Activated T-cell treated with anti-CD3 and anti-CD28 coated beads for 1 hour (primary cell): Measurements from ENCODE around the gene SLC35B2.

ENCODE experiments used
- DNase-seq: peaks from one replicate; pipeline ENCODE4 v3.0.0-alpha.2; 2020; ENCODE audit warnings: low read depth

SLC35B2 gene

DNA sequence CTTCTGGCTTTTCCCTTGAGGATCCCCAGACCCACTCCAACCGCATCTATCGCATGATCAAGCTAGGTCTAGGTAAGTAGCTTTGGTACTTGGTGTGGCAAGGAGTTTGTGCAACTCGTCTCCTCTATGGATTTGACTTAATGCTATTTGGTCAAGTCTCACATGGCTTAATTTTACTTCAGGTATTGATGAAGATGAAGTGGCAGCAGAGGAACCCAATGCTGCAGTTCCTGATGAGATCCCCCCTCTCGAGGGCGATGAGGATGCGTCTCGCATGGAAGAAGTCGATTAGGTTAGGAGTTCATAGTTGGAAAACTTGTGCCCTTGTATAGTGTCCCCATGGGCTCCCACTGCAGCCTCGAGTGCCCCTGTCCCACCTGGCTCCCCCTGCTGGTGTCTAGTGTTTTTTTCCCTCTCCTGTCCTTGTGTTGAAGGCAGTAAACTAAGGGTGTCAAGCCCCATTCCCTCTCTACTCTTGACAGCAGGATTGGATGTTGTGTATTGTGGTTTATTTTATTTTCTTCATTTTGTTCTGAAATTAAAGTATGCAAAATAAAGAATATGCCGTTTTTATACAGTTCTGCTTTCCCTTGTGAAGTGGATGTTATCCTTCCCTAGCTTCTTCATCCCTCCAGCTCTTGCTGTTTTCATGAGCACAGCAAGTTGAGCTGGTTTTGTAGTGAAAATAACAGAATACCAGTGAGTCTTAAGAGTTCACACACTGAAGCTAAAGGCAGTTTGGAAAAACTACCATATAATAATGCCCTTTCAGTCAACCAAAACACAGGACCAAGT lies 3.8 kb downstream of the SLC35B2 start:
- DNase-seq = peak; percentile 56

DNA sequence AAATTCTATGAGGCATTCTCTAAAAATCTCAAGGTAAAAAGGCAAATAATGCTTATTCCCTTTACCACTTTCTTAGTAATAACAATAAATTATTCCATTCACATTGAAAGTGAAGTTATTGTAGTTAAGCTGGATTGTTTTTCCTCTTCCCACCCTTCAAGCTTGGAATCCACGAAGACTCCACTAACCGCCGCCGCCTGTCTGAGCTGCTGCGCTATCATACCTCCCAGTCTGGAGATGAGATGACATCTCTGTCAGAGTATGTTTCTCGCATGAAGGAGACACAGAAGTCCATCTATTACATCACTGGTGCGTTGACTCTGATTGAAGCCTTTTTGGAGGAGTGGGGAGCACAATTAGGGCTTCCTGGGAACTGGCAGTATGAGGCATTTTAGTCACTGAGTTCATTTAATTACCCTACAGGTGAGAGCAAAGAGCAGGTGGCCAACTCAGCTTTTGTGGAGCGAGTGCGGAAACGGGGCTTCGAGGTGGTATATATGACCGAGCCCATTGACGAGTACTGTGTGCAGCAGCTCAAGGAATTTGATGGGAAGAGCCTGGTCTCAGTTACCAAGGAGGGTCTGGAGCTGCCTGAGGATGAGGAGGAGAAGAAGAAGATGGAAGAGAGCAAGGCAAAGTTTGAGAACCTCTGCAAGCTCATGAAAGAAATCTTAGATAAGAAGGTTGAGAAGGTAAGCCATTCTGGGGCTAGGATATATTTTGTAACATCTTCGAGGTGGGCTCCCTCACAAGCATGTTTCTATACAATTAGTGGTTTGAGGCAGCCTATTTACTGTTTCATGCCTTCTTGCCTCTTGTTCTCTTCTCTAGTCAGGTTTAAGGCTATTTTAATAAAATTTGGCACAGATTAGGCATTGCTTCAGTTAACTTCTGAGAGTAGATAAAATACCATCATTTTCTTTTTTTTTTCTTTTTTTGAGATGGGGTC lies 5.5 kb downstream of the SLC35B2 start:
- no peak for DNase-seq

DNA sequence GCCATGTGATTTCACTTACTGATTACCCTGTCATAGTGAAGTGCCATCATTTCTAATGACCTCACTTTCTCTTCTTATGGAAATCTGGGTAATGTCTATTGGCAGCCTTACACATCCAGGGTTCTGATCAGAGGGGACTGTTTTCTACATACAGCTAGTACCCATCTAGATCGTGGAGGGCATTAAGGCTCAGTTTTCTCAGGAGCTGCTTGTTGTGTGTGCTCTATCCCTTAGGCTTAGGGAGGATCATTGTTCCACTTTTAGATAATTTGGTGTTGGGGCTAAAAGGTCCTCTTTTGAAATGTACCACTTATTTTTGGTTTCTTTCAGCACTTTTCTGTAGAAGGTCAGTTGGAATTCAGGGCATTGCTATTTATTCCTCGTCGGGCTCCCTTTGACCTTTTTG lies 6.6 kb downstream of the SLC35B2 start:
- no peak for DNase-seq

DNA sequence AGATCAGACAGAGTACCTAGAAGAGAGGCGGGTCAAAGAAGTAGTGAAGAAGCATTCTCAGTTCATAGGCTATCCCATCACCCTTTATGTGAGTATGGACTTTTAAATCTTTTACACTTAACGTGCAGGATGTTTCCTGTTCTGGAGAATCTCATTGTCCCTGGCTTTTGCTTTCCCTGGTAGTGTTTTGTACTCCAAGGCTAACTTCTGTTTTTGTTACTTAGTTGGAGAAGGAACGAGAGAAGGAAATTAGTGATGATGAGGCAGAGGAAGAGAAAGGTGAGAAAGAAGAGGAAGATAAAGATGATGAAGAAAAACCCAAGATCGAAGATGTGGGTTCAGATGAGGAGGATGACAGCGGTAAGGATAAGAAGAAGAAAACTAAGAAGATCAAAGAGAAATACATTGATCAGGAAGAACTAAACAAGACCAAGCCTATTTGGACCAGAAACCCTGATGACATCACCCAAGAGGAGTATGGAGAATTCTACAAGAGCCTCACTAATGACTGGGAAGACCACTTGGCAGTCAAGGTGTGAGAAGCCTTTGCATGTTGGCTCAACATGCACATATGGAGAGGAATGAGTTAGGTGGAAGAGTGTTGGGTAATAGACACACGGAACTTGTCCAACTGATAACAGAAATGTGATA lies 7.1 kb downstream of the SLC35B2 start:
- no peak for DNase-seq

DNA sequence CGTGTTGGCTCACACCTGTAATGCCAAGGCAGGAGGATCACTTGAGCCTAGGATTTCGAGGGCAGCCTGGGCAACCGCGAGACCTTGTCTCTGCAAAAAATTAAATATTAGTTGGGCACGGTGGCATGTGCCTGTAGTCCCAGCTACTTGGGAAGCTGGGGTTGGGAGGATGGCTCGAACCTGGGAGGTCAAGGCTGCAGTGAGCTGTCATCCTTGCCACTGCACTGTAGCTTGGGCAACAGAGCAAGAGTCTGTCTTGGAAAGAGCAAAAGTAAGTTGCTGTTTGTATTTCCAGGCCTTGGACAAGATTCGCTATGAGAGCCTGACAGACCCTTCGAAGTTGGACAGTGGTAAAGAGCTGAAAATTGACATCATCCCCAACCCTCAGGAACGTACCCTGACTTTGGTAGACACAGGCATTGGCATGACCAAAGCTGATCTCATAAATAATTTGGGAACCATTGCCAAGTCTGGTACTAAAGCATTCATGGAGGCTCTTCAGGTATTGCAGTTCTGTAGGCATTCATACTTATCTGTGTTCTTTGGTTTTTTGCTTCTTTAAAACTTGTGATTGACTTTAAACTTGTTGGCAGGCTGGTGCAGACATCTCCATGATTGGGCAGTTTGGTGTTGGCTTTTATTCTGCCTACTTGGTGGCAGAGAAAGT lies 8.1 kb downstream of the SLC35B2 start:
- DNase-seq = no peak

DNA sequence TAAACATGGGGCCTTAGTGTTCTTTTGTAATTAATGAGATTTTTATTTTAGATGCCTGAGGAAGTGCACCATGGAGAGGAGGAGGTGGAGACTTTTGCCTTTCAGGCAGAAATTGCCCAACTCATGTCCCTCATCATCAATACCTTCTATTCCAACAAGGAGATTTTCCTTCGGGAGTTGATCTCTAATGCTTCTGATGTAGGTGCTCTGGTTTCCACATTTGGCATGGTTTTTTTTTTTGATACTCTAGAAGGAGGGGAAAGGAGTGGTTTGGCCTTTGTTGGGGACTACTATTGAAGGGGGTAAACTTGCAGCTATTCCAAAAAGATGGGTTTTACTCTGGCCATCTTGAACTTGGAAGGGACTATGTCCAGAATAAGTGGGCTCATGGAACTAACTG lies 8.7 kb downstream of the SLC35B2 start:
- DNase-seq = no peak

DNA sequence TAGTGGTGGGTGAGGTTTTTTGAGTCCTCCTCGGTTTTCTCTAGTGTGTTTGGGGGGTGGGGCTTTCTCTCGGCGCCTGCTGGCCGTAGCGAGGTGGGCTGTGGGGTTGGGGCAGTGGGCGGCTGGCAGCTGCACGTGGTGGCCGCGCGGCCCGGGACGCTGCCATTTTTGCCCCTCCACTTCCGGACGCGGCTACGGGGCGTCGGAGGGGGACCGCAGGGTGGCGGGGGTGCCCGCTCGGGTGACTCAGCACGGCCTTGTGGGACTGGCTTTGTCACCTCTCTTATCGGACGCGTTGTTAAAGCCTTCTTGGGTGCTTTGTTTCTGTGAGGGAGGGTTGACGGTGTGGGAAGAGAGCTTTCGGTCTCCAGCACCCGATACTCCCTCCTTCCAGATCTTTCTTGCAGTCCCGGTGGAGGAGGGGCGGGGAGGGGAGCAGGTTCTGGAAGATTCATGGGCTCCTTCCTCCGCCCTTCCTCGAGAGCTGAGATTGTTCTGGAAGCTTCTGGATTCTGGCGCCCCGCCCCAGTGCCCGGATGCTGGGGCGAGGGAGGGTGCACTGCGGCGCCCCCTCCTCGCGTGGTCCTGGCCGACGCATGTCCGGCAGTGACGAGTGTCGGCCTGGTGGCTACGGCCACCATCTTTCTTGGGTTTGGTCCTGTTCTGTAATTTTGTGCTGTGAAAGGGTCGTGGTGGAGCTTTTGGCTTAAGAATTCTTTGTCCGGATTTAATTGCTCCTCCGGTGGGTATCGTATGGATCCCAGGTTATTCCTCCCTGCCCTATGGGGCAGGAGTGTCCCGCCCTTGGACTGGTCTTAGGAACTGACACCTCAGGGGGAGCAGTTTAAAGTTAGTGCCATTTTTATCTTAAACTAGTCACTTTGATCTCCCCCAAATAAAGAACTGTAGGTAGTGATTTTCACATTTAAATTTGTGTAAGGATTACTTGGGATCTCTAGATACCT lies 9.7 kb downstream of the SLC35B2 start:
- peak; percentile 82 for DNase-seq

DNA sequence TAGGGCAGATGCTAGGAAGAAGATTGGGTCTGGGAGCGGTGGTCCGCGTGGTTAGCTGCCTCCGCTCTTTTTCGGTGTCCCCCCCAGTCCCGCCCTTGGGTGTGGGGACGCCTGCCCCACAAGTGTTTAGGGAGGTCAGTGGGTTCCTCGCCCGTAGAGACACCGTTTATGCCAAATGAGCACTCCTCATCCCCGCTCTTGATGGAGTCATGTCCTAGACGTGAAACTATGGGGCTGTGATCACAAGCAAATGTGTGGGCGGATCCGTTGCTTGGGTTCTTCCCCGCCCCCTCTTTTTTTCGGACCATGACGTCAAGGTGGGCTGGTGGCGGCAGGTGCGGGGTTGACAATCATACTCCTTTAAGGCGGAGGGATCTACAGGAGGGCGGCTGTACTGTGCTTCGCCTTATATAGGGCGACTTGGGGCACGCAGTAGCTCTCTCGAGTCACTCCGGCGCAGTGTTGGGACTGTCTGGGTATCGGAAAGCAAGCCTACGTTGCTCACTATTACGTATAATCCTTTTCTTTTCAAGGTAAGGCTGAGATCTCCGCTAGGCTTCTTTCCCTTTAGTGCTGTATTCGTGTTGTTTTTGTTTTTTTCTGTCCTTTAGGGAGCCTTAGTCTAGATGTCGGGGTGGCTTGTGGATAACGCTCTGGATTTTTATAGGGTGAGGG lies 10.5 kb downstream of the SLC35B2 start, which contains the start of gene HSP90AB1:
TSS of gene HSP90AB1 (plus strand) at position 439 of the 675 bp plus-strand sequence. CDS start 1,529 bp downstream, outside the sequence.
- DNase-seq = peak; percentile 86

DNA sequence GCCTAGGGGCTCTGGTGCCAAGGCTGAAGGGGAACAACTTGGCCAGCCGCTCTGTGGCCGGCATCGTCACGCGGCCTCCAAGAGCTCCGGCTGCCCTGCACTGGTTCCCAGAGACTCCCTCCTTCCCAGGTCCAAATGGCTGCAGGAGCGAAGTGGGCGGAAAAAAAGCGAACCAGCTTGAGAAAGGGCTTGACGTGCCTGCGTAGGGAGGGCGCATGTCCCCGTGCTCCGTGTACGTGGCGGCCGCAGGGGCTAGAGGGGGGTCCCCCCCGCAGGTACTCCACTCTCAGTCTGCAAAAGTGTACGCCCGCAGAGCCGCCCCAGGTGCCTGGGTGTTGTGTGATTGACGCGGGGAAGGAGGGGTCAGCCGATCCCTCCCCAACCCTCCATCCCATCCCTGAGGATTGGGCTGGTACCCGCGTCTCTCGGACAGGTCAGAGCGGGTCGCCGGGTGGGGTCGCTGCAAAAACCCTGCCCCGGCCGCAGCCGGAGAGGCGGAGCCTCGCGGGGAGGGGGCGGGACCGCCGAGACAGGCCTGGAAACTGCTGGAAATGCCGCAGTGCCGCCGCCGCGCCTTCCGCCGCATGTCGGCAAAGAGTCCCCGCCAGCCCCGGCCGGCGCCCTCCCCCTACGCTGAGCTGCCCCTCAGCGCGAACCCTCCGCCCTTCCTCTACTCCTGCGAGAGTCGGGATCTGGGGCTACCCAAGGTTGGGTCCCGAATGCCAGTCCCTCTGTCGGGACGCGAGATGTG lies 11.2 kb downstream of the SLC35B2 start:
- DNase-seq = peak; percentile 76

DNA sequence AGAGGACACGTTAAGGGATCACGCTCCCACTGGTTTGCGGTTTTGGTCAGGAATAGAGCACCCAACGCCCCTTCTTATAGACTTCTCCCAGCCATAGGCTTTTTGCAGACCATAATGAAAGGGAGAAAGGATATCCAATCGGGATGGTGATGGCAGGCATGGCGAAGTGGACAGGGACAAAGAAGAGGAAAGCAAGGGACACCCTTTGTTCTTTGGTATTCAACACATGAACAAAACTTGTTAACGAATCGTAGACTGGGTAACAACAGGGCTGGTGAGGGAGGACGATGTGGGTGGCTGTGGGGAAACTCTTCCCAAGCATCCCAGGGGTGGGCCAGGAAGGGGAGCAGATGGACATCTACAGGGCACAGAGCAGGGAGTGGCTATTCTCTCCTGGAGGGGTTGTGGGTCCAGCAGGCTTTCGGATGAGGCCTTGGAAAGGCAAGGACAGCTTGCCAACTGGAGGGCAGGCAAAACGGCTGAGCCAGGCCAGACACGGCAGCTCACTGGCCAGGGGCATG lies 11.9 kb downstream of the SLC35B2 start:
- DNase-seq = no peak

DNA sequence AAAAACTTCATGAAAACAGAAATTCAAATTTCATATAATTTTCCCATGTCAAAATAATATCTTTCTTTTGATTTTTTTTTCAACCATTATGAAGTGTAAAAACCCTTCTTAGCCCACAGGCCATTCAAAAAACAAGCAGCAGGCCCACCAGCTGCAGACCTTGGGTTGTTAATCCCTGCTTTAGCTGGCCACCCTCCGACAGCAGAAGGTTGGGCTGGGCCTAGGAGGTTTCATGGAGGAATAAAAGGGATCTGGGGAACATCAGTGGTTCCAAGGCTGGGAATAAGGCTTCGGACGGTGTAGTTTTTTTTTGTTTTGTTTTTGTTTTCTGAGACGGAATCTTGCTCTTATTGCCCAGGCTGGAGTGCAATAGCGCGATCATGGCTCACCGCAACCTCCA lies 14.0 kb downstream of the SLC35B2 start:
- no peak for DNase-seq

DNA sequence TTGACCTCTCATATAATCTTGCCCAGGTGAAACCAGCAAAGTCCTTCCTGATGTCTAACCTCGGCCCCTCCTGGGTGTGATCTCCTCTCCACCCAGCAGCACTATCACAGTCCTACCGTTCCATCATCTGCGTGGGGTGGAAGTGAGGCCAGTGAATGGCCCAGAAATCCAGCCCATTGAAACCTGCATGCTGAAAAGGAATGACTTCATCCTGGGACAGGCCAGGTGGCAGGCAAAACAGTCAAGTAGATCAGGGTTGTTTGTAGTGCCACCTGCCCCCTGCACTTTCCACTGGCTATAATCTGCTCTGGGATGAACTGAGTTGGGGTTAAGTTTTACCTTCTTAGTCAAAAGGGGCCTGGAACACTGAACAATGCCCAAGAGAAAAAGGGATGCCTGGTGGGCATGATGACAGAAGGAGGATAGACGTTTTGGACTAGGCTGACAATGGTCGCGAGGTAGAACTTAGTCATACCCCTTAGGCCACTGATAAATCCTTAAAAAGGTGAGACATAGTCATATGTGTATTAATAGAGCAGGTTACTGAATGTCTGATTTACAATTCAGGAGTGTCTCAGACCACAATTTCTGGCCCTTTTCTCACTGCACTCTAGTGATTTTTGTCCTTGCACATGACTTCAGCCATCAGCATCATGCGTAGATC lies 18.5 kb downstream of the SLC35B2 start:
- no peak for DNase-seq

DNA sequence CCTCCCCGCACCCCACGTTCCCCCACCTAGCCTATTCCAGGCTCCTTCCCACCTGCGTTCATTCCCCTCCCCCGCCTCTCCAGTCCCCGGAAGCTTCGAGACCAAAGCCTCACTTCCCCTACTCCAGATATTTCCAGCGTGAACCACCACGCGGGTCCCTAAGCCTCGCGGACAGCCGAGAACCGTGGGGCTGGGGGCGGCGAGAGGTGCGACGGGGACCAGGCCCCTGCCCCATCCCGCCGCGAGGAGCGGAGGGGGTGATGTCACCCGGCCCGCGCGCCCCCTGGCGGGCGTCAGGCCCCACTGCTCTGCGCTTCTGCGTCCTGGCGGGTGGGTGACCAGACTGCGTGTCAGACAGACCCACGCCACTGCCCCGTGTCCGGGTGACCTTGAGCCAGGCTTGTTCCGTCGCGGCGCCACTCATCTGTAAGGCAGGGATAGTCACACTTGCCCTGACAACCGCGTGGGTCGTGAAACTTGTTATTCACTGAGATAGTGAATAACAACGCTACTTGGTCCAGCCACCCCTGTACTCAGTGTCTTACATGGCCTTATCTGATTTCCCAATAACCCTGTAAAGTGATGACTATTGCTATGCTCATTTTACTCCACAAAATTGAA lies 19.4 kb downstream of the SLC35B2 start:
- peak; percentile 76 for DNase-seq

DNA sequence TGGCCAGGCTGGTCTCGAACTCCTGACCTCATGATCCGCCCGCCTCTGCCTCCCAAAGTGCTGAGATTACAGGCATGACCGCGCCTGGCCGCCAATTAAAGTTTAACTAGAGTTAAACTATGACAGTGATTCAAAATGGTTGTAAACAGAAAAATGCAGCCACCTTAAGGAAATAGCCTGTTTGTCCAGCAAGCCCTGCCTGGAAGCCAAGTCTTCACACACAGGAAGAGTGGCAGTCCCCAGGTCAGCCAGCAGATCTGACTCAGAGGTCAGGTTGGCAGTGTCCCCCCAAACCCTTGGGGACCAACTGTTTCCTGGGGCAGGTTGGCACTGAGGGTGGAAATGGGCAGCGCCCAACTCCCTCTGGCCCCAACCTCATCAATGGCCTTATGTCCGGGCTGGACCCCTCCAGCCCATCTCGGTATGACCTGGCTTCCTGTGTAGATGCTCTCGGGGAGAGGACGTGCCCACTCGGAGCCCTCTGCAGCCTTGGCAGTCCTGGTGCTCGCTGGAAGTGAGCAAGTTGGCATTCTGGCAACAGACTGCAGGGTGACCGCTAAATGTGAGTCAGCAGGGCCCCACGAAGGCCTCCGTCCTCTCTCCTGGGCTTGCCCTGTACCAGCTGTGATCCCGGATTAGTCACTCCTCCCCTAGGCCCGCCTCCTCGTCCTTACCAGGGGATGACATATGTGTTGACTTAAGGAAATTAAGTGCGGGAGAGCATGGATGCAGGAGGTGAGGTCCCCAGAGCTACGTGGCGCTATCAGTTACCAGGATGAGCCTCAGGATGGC lies 20.1 kb downstream of the SLC35B2 start:
- DNase-seq = no peak

DNA sequence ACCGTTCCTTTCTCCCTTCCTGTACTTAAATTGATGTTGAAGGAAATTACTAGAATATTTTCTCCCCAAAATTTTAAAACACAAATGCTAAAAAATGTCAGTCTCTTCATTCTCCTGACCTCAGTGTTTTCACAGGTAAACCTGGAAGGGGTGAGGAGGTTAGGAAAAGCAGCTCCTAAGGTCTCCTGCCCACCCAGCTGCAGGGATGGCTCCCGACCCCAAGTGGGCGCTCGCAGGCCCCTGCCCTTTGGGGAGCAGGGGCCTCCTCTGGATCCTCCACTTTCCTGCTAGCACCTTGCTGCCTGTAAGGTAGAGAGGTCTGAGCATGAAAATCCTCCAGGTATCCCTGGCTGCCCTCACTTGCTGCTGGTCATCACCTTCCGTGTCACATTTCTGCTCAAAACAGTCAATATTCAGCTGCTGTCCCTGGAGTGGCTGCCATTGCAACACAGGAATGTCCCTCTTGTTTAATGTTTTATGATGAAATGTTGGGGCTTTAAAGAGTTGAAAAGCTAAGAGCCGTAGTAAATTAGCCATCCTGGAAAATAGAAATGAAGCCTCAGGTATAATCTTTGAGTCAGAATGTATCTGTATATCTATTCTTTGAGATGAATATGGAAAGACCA lies 21.3 kb downstream of the SLC35B2 start:
- no peak for DNase-seq

DNA sequence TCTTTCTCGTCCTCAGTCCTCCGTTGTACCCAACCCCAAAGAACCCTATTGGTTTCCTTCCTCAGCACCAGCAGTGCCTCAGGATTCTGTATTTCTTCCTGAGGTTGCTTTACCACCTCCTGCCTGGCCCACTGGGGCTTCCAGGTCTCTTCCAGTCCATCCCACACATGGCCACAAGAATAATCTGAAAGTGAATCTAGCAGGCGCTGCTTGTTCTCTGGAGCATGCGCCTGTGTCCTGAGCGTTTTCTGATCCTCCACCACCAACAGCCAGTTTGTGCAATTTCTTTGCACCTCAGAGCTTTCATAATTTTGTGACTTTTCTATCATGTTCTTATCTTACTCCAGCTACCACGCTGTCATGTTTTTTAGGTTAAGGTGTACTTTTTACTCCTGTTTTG lies 22.1 kb downstream of the SLC35B2 start:
- DNase-seq = no peak
